Measurements from ENCODE around the gene ZBTB20. TPM values are rescaled to one million over a fixed set of nuclear protein-coding genes. Genes with fewer than 3 reads are reported as not detected.

The ZBTB20 gene
- total and polyA plus RNA-seq, 4 donors: 0.74 to 77.1 (median 27.9) TPM

- Histone ChIP-seq H3K36me3 (ENCODE audit: control insufficient read depth in 4 of 4, insufficient read depth in 4 of 4, low read length in 4 of 4) (peaks cover 0 to 3% (median 0%) of the 10 kb centered on the region in 4 donors), H3K4me3 (no peak overlapping the region), H3K9ac (ENCODE audit: insufficient read depth in 1 of 2, low read length in 2 of 2) (no peak overlapping the region), H3K27ac (ENCODE audit: low read depth in 1 of 2, low read length in 1 of 2) (peak overlapping the region in 1 of 2 donors; percentile 75), H3K9me3 (ENCODE audit: control insufficient read depth in 4 of 4, insufficient read depth in 3 of 4, low read length in 3 of 4) (no peaks in the 10 kb centered on the region), H3K27me3 (ENCODE audit: control insufficient read depth in 3 of 3, insufficient read depth in 3 of 3, low read length in 2 of 3) (no peaks in the 10 kb centered on the region), H3K4me1 (ENCODE audit: control insufficient read depth in 5 of 5, insufficient read depth in 5 of 5, low read length in 5 of 5) (peaks cover 0 to 28% (median 2%) of the 10 kb centered on the region in 5 donors)
- ATAC-seq (ENCODE audit: insufficient read depth, low FRiP score): peak; percentile 79
- TF ChIP-seq, protein P1, sequence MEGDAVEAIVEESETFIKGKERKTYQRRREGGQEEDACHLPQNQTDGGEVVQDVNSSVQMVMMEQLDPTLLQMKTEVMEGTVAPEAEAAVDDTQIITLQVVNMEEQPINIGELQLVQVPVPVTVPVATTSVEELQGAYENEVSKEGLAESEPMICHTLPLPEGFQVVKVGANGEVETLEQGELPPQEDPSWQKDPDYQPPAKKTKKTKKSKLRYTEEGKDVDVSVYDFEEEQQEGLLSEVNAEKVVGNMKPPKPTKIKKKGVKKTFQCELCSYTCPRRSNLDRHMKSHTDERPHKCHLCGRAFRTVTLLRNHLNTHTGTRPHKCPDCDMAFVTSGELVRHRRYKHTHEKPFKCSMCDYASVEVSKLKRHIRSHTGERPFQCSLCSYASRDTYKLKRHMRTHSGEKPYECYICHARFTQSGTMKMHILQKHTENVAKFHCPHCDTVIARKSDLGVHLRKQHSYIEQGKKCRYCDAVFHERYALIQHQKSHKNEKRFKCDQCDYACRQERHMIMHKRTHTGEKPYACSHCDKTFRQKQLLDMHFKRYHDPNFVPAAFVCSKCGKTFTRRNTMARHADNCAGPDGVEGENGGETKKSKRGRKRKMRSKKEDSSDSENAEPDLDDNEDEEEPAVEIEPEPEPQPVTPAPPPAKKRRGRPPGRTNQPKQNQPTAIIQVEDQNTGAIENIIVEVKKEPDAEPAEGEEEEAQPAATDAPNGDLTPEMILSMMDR (IDR thresholded peaks at IDR 0.05; ENCODE audit: control extremely low read depth, extremely low read depth): no peak
- WGBS, 2 donors: 74 to 93% methylated on average over 3 of the region's 3 CpGs
- DNase-seq: no peak
Observed at GRCh38 chr3:114706591-114707232, 440.4 kb downstream of the ZBTB20 start.

DNA sequence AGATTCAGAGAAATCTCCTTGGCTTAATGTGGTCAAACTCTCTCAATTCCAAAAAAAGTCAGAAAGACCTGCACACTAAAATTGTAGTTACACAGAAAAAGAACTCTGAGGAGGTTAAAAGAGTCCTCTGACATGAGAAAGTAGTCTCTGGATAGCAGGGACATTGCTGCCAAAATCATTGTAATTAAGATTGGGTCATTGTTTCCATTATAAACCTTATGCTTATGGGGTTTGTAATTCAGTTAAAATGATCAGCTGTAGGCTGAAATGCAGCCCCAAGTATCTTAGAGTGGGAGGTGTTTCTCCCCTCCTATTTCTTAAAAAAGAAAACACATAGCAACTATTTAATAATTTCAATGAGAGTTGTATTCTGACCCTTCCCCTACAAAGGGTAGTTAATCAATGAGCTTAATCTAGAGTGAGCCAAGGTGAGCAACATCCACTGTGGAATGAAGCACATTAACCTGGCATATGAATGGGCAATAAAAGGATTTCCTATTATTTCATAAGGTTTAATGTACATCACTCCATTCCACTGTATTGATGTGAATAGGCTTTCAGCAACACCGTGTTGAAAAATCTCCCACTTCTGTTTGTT, 446.4 kb downstream of the ZBTB20 start:
- TF ChIP-seq, protein P1 (IDR thresholded peaks at IDR 0.05; ENCODE audit: control extremely low read depth, extremely low read depth): no peak

GRCh38 chr3:114698146-114699105, 448.7 kb downstream of the ZBTB20 start:
- Histone ChIP-seq H3K9me3 (ENCODE audit: control insufficient read depth in 4 of 4, insufficient read depth in 3 of 4, low read length in 3 of 4) (no peaks in the 10 kb centered on the region), H3K4me1 (ENCODE audit: control insufficient read depth in 5 of 5, insufficient read depth in 5 of 5, low read length in 5 of 5) (peaks cover 0 to 8% (median 0%) of the 10 kb centered on the region in 5 donors), H3K9ac (ENCODE audit: insufficient read depth in 1 of 2, low read length in 2 of 2) (no peak overlapping the region), H3K27ac (ENCODE audit: low read depth in 1 of 2, low read length in 1 of 2) (no peak overlapping the region), H3K27me3 (ENCODE audit: control insufficient read depth in 3 of 3, insufficient read depth in 3 of 3, low read length in 2 of 3) (no peaks in the 10 kb centered on the region), H3K4me3 (no peak overlapping the region), H3K36me3 (ENCODE audit: control insufficient read depth in 4 of 4, insufficient read depth in 4 of 4, low read length in 4 of 4) (no peaks in the 10 kb centered on the region)
- TF ChIP-seq, protein P1 (IDR thresholded peaks at IDR 0.05; ENCODE audit: control extremely low read depth, extremely low read depth): no peak
- WGBS, 2 donors: 61 to 85% methylated on average over 5 of the region's 5 CpGs
- no peak for DNase-seq
- no peak for ATAC-seq (ENCODE audit: insufficient read depth, low FRiP score)

More for the DNA sequence above, 446.4 kb downstream of the ZBTB20 start:
- H3K27ac ChIP-seq (ENCODE audit: low read depth in 1 of 2, low read length in 1 of 2): no peak overlapping the region
- H3K27me3 ChIP-seq (ENCODE audit: control insufficient read depth in 3 of 3, insufficient read depth in 3 of 3, low read length in 2 of 3): no peaks in the 10 kb centered on the region
- ATAC-seq (ENCODE audit: insufficient read depth, low FRiP score): no peak
- peak in 1 of 3 donors; percentile 20 for DNase-seq
- no peak overlapping the region for H3K9ac ChIP-seq (ENCODE audit: insufficient read depth in 1 of 2, low read length in 2 of 2)
- 78 to 87% methylated on average over 1 of the region's 1 CpG for WGBS, 2 donors
- no peaks in the 10 kb centered on the region for H3K36me3 ChIP-seq (ENCODE audit: control insufficient read depth in 4 of 4, insufficient read depth in 4 of 4, low read length in 4 of 4)
- no peak overlapping the region for H3K4me3 ChIP-seq
- peaks cover 0 to 12% (median 0%) of the 10 kb centered on the region in 5 donors for H3K4me1 ChIP-seq (ENCODE audit: control insufficient read depth in 5 of 5, insufficient read depth in 5 of 5, low read length in 5 of 5)
- no peaks in the 10 kb centered on the region for H3K9me3 ChIP-seq (ENCODE audit: control insufficient read depth in 4 of 4, insufficient read depth in 3 of 4, low read length in 3 of 4)
